HG03558 (cell line): ENCODE measurements around the gene C6orf120.
"Not testable (repeated sequence)": the region's sequence is repeated elsewhere in the genome, so short reads cannot be mapped to it uniquely, and the experiment has no call there.

Source experiments
- ATAC-seq: cut with Tn5 transposase; IDR thresholded peaks from one replicate; pipeline ENCODE4 v1.9.1; 2021; ENCODE audit warnings: moderate number of reproducible peaks; ENCODE audit not compliant: unreplicated experiment; ENCODE audit errors: extremely low read depth

The C6orf120 gene

GRCh38 chr6:169677096-169677495, 24.8 kb upstream of the C6orf120 start:
- ATAC-seq: no peak

DNA sequence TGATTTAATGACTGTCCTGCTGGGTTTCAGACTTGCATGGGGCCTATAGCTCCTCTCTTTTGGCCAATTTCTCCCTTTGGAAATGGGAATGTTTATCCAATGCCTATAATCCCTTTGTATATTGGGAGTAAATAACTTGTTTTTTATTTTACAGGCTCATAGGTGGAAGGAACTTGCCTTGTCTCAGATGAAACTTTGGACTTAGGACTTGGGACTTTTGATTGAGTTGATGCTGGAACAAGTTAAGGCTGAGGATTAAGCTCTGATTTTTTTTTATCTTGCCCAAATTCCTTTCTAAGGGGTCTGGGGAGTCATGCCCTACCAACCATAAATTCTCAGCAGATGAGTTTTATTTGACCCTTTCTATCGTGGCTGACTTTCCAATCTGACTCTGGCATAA, 23.6 kb upstream of the C6orf120 start:
- ATAC-seq: no peak

DNA sequence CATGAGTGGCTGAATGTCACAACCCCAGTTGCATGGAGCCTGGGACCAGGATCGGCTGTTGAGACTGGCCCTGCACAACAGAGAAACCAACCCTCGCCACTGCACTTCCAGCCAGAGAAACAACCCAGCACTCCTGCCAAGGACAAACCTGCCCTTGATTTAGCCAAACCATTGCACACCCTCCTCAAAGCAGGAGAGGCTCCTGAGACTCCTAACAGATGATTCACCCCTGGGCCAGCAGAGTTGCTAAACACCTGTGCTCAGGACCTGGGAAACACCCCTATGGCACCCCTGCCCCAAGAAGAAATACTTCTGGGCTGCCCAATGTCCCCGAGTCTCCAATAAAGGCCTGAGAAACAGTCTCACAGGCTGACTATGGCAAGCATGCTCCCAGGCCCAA, 17.9 kb upstream of the C6orf120 start:
- ATAC-seq: no peak

DNA sequence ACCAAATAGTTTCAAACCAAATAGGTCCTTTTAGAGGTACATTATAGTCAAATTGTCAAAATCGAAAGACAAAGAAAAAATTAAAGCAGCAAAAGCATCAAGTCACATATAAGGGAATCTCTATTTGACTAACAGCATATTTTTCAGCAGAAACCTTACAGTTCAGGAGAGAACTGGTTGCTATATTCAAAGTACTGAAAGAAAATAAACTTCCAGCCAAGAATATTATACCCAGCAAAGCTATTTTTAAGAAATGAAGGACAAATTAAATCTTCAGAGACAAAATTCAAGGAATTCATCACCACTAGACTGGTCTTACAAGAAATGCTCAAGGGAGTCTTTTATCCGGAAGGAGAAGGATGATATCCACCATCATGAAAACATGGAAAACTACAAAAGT, 16.1 kb upstream of the C6orf120 start:
- ATAC-seq: no peak

DNA sequence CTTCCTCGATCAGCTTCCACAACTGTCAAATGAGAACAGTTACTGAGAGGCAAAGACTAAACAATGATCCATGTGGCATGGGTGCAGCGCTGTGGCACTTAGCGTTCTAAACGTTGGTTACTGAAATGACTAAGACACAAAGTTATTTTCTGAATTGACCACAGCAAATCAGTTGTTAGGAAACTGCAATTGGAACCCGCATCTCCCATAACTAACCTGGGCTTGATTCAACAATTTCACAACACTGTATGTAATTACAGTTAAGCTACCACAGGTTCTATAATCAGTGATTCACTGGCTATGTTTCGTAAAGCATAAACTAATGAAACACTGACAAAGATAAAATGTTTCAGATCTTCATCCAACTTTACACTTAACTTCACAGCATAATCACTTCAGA, 12.6 kb upstream of the C6orf120 start:
- ATAC-seq: no peak

GRCh38 chr6:169691260-169691659, 10.7 kb upstream of the C6orf120 start:
- no peak for ATAC-seq

GRCh38 chr6:169692516-169692915, 9.4 kb upstream of the C6orf120 start:
- ATAC-seq: no peak

DNA sequence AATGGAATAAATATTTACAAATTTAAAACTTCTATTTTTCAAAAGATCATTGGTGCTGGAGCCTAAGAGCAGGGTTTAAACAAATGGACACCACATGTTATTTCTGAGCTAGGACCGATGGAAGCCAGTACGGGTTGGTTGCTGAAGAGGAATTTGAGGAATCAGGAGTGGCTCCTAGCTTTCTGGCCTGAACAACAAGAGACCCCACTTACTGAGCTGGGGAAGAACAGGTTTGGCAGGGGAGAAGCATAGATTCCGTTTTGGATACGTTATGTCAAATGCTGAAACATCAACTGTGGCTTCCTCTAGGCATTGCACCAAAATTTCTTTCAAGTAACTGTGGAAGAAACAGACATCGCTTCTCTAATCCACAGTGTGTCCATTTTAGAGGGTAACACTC, 6.8 kb upstream of the C6orf120 start:
- ATAC-seq: no peak

DNA sequence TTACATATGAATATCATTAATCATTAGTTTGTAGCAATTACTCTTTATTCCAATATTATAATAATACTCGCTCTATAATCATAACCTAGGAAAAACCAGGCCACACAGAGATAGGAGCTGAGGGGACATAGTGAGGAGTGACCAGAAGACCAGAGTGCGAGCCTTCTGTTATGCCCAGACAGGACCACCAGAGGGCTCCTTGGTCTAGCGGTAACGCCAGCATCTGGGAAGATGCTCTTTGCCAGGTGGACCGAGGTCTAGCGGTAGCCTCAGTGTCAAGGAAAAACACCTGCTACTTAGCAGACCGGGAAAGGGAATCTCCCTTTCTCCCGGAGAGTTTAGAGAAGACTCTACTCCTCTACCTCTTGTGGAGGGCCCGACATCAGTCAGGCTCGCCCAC, 4.8 kb upstream of the C6orf120 start:
- not testable (repeated sequence) for ATAC-seq

DNA sequence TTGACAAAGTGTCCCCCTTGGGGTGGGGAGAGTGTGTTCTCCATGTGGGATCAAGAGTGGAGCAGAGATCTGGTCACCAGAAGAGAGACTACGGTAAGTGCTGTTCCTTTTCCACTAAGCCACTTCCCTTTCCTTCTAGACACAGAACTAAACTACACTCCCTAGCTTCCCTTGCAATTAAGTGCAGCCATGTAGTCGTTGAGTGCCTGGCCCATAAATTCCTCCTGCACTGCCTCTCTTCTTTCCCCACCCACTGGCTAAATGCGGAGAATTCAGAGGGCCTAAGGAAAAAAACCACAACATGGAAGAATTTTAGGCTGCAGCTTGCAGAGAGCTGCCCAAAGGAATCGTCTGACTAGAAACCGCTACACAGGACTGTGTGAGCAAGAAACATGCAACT, 1.6 kb upstream of the C6orf120 start:
- no peak for ATAC-seq

- peak; percentile 0 for ATAC-seq
Observed at GRCh38 chr6:169701311-169701953, 494 bp upstream of the C6orf120 start.

- ATAC-seq: no peak
Observed at GRCh38 chr6:169702840-169703246, 917 bp downstream of the C6orf120 start.

- ATAC-seq: no peak
Observed at GRCh38 chr6:169707772-169708171, 5.8 kb downstream of the C6orf120 start.

DNA sequence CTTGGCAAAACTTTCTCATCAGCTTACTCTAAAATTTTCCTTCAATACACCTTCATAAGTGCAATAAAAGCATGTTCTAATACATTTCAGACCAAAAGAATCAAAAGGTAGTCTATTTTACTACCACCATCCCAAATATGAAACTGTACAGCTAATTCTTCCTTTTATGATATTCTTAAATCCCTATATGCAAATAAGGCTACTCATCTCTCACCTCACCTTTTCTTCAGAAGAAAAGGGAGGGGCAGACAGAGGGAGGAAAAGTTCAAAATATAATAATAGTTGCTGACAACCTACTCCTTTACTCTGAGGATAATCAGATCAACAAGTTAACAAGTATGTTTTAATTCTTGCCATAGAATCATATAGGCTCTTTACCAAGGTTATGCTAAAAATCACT, 7.4 kb downstream of the C6orf120 start:
- no peak for ATAC-seq

GRCh38 chr6:169710009-169710408, 8.1 kb downstream of the C6orf120 start:
- ATAC-seq: no peak

- ATAC-seq: no peak
Observed at GRCh38 chr6:169714178-169714577, 12.3 kb downstream of the C6orf120 start.

- ATAC-seq: no peak
Observed at GRCh38 chr6:169714595-169714994, 12.7 kb downstream of the C6orf120 start.

GRCh38 chr6:169719117-169719516, 17.2 kb downstream of the C6orf120 start:
- ATAC-seq: no peak

GRCh38 chr6:169720207-169720855, 18.4 kb downstream of the C6orf120 start:
- ATAC-seq: no peak

GRCh38 chr6:169722362-169723199, 20.7 kb downstream of the C6orf120 start:
- no peak for ATAC-seq

DNA sequence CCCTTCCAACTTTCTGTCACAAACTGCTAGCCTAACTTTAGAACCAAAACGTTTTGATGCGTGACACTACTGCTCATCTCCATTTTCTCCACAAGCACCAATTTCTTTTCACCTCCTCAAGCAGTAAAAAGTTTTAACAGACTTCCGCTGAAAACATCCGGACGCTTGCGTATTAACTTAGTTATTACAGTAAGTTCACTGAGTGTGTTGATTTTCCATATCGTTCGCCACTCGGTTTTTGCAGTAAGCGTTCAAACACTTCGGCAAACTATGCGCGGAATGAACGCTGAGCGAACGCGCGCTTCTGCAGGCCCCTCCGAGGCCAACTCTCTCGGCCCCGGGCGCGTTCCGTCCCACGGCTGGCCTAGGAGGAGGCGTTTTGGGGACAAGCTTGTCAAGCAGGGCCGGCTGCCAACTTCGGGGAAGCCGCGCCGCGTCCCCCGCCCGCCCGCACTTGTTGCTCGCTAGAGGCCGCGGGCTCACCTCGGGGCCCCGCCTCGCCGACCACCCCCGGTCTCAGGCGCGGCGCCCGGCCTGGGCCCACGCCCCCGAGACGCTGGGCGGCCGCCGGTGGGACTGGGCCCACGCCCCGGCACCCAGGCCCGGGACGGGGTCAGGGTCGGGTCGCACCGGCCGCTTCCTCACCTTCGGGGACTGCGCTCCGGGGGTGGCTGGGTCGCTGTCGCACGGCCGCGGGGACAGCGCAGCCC, 21.4 kb downstream of the C6orf120 start:
- no peak for ATAC-seq
